Lung (tissue), 12 donors: Measurements from ENCODE around the gene TXNDC5. TPM values are rescaled to one million over a fixed set of nuclear protein-coding genes. Genes with fewer than 3 reads are reported as not detected.

Experiments
- ATAC-seq: fragments of 200-7000 bp; cut with Tn5 transposase; one replicate; pipeline ENCODE4 v1.9.1; 2020; ENCODE audit warnings: moderate number of reproducible peaks; ENCODE audit not compliant: insufficient read depth, low FRiP score
- DNase-seq, 3 donors: peaks; one replicate each; pipeline ENCODE4 v3.0.0-alpha.2; 2013 to 2017
- H3K27ac ChIP-seq, 2 donors: one replicate each; pipeline ENCODE4 v1.5.1; 2013; ENCODE audit warnings: mild to moderate bottlenecking in 2 of 2, moderate library complexity in 2 of 2, control low read depth in 1 of 2, inconsistent platforms in 1 of 2, low read depth in 1 of 2, low read length in 1 of 2
- H3K27me3 ChIP-seq, 3 donors: one replicate each; pipeline ENCODE4 v1.5.1; 2013; ENCODE audit warnings: low read length in 2 of 3; ENCODE audit not compliant: control insufficient read depth in 3 of 3, insufficient read depth in 3 of 3
- H3K36me3 ChIP-seq, 4 donors: one replicate each; pipeline ENCODE4 v1.5.1; 2013; ENCODE audit warnings: low read length in 4 of 4, mild to moderate bottlenecking in 1 of 4, moderate library complexity in 1 of 4; ENCODE audit not compliant: control insufficient read depth in 4 of 4, insufficient read depth in 4 of 4
- H3K4me1 ChIP-seq, 5 donors: one replicate each; pipeline ENCODE4 v1.5.1; 2013; ENCODE audit warnings: low read length in 5 of 5, mild to moderate bottlenecking in 2 of 5, moderate library complexity in 1 of 5; ENCODE audit not compliant: control insufficient read depth in 5 of 5, insufficient read depth in 5 of 5
- H3K4me3 ChIP-seq: one replicate; pipeline ENCODE4 v1.5.1; 2013; ENCODE audit warnings: mild to moderate bottlenecking, control low read depth, moderate library complexity
- H3K9ac ChIP-seq, 2 donors: one replicate each; pipeline ENCODE4 v1.5.1; 2013; ENCODE audit warnings: low read length in 2 of 2, control low read depth in 1 of 2; ENCODE audit not compliant: insufficient read depth in 1 of 2
- H3K9me3 ChIP-seq, 4 donors: one replicate each; pipeline ENCODE4 v1.5.1; 2013; ENCODE audit warnings: low read length in 3 of 4, mild to moderate bottlenecking in 1 of 4, moderate library complexity in 1 of 4; ENCODE audit not compliant: control insufficient read depth in 4 of 4, insufficient read depth in 3 of 4
- CTCF ChIP-seq: IDR thresholded peaks from 2 replicates; pipeline ENCODE4 v1.5.1; 2012; ENCODE audit warnings: mild to moderate bottlenecking; ENCODE audit errors: control extremely low read depth, extremely low read depth
- WGBS, 2 donors: extraction: QIAGEN DNeasy Blood & Tissue Kit; methylation state at CpG; one replicate each; pipeline ENCODE4 v1.1.7; 2013; 5-methylcytosine and 5-hydroxymethylcytosine counted together
- polyA plus RNA-seq, 2 donors: library from polyadenylated mRNA; stranded (reverse); fragments of 200-250 nt; gene quantifications; one replicate each; pipeline ENCODE4 v1.2.1, GENCODE V29; 2013
- total RNA-seq, 2 donors: library from RNA; depleted of rRNA in 1 of 2; stranded (reverse); fragments of >200 nt in 1 of 2; gene quantifications; one replicate each; pipeline ENCODE4 v1.2.1, GENCODE V29; 2014 to 2021
- donor health status: control.
- donor health status: control.
- donor health status: Bipolar disorder and iron deficiency.
- donor health status: healthy.
- donor health status: DM: yes; HTN: yes; CAD: no.

Gene TXNDC5
- total and polyA plus RNA-seq, 4 donors, result 79.2 to 177 (median 123) TPM

- H3K4me3 ChIP-seq, result no peak overlapping the region
- WGBS, 2 donors, result 67 to 78% methylated on average over 1 of the region's 1 CpG
- H3K36me3 ChIP-seq, result no peaks in the 10 kb centered on the region
- no peak for TF ChIP-seq CTCF
- no peaks in the 10 kb centered on the region for H3K9me3 ChIP-seq
- H3K4me1 ChIP-seq, result no peaks in the 10 kb centered on the region
- DNase-seq, result no peak
- no peaks in the 10 kb centered on the region for H3K27me3 ChIP-seq
- no peak for ATAC-seq
- no peak overlapping the region for H3K27ac ChIP-seq
- no peak overlapping the region for H3K9ac ChIP-seq
Observed at GRCh38 chr6:7958464-7958863, 47.9 kb upstream of the TXNDC5 start.

- Histone ChIP-seq H3K36me3 (no peaks in the 10 kb centered on the region), H3K9ac (no peak overlapping the region), H3K4me3 (no peak overlapping the region), H3K27me3 (no peaks in the 10 kb centered on the region), H3K4me1 (no peaks in the 10 kb centered on the region), H3K9me3 (no peaks in the 10 kb centered on the region), H3K27ac (no peak overlapping the region)
- no peak for ATAC-seq
- 90 to 98% methylated on average over 1 of the region's 1 CpG for WGBS, 2 donors
- no peak for TF ChIP-seq CTCF
- DNase-seq, result no peak
Observed at GRCh38 chr6:7956257-7956656, 45.7 kb upstream of the TXNDC5 start.

- Histone ChIP-seq H3K27ac (no peak overlapping the region), H3K4me1 (no peaks in the 10 kb centered on the region), H3K27me3 (no peaks in the 10 kb centered on the region), H3K36me3 (no peaks in the 10 kb centered on the region), H3K4me3 (no peak overlapping the region), H3K9ac (no peak overlapping the region), H3K9me3 (no peaks in the 10 kb centered on the region)
- TF ChIP-seq CTCF, result no peak
- ATAC-seq (no peak), DNase-seq (no peak)
- 68 to 83% methylated on average over 4 of the region's 4 CpGs for WGBS, 2 donors
Observed at GRCh38 chr6:7954477-7955200, 44.1 kb upstream of the TXNDC5 start.

- no peak for DNase-seq
- H3K36me3 ChIP-seq, result no peaks in the 10 kb centered on the region
- peaks cover 0 to 2% (median 0%) of the 10 kb centered on the region in 4 donors for H3K9me3 ChIP-seq
- ATAC-seq, result no peak
- WGBS, 2 donors, result 85% methylated on average over 1 of the region's 1 CpG
- no peak overlapping the region for H3K27ac ChIP-seq
- TF ChIP-seq CTCF, result no peak
- H3K4me1 ChIP-seq, result no peaks in the 10 kb centered on the region
- H3K4me3 ChIP-seq, result no peak overlapping the region
- no peak overlapping the region for H3K9ac ChIP-seq
- no peaks in the 10 kb centered on the region for H3K27me3 ChIP-seq
Observed at GRCh38 chr6:7953753-7954152, 43.2 kb upstream of the TXNDC5 start.
